Hindlimb muscle (tissue), 1 donor: ENCODE results near the gene PPM1M. TPM values are rescaled to one million over a fixed set of nuclear protein-coding genes. Genes with fewer than 3 reads are reported as not detected.
A peak's percentile ranks its signal among the peaks of the same experiment; 100 is the strongest.

Experiments used
- DNase-seq: peaks from one replicate; pipeline ENCODE4 v3.0.0-alpha.2; 2013
- polyA plus RNA-seq: library from polyadenylated mRNA; unstranded; fragments of 120-200 nt; gene quantifications from one replicate; pipeline ENCODE4 v1.2.1, GENCODE V29; 2013; ENCODE audit not compliant: insufficient read length

The PPM1M gene
- polyA plus RNA-seq, 1 donor, result 15.9 TPM

GRCh38 chr3:52230889-52231499, 14.6 kb upstream of the PPM1M start:
- DNase-seq, result no peak

- no peak for DNase-seq
Measured at GRCh38 chr3:52231502-52232278, 13.9 kb upstream of the PPM1M start.

GRCh38 chr3:52232279-52233107, 13.1 kb upstream of the PPM1M start:
- DNase-seq, result no peak

GRCh38 chr3:52233108-52233591, 12.4 kb upstream of the PPM1M start:
- DNase-seq, result no peak

DNA sequence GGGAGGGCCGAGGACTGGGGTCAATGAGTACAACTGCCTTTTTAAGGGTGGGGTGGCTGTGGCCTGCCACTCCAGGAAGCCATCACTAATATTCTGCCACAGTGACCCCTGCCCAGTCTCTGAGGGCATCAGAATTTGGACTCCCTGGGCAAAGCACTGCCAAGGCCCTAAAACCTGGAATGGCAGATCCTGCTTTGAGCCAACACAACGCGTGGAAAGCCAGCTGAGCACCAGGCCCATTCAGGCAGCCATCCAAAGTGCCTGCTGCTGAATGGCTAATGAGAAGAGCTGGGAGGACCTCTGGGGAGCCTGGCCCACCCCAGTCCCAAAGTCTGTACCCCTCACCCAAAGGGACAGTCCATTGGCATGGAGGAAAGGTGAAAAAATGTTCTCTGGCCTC, 11.6 kb upstream of the PPM1M start:
- no peak for DNase-seq

DNA sequence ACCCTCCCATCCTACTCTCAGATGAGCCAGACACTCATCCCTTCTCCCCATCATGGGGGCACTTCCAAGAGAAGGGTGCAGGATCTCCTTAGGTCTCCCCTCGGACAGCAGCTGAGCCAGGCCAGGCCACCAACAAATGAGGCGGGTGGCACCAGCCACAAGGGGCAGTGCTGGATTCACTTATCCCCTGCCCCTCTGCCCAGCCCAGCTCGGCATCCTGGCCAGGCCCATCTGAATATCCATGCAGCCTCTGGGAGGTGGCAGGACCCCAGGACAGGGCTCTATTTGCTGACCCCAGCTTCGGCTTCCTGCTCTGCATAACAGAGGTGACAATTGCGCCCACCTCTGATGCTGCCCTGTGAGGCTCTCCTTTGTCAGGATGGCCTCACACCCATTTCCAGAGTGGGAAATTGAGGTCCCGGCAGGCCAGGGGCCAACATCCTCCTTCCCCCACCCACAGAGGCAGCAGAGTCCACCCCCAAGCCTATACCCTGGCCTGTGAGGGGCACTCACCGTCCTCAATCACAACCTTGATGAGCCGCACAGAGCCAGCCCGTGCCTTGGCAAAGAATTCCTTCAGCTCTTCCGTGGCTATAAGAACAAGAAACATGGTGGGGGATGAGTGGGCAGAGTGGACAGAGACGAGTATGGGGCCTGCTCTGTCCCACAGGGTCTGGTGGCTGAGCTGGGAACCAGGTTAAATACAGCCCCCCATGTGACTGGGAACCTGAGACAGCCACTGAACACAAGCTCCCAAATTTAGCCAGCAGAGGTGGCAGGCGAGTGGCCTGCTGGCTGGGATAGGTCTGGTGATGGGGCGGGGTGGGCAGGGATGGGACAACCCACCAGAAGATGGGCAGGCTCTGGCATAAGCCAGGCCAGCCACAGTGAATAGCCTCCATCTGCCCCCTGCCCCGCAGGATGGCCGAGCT, 10.8 kb upstream of the PPM1M start:
- DNase-seq, result no peak

GRCh38 chr3:52236424-52236886, 9.1 kb upstream of the PPM1M start:
- DNase-seq, result no peak

GRCh38 chr3:52237006-52237656, 8.4 kb upstream of the PPM1M start:
- no peak for DNase-seq

DNA sequence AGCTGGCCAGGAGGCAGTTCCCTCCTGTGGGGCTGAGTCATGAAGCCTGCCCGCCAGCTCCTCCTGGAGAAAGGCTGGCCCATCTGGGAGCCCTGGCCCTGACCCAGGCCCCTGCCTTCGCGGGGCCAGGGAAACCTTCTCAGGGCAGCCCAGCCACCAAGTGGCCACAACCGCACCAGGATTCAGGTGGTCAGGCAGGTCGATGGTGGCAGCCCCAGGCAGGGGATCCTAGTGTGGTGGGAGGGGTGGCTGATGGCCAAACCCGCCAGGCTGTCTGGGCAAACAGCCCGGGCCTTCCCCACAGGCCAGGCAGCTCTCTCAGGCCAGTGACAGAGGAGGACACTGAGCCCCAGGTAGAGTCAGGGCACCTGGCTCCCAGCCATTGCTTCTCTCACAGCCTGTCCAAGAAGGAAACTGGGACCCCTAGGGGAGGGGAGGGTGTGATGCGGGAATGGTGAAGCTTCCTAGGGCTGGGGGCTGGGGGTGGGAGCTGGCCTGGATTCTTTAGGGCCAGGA, 7.8 kb upstream of the PPM1M start:
- no peak for DNase-seq

DNA sequence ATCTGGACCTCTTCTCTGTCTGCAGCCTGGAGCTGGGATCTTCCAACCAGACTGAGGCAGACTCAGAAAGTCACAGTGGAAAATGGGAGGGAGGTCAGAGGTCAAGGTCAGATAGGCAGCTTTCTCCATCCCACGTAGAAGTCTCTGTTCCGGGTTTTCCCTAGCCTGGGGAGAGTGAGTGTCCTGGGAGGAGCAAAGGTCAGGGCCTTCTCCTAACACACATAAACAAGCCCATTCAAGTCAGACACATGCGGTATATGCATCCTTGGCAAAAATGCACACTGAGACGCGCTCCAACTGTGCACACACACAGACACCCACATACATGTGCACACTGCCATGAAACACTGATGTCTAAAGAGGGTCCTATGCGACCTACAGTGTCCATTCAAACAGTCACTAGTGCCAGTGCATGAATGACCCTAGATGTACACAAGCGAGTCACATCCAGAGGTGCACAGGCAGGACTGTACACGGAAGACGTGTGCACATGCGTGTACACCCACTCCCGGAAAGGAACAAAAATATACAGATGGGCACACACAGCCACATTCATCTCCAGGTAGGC, 7.3 kb upstream of the PPM1M start:
- no peak for DNase-seq

DNA sequence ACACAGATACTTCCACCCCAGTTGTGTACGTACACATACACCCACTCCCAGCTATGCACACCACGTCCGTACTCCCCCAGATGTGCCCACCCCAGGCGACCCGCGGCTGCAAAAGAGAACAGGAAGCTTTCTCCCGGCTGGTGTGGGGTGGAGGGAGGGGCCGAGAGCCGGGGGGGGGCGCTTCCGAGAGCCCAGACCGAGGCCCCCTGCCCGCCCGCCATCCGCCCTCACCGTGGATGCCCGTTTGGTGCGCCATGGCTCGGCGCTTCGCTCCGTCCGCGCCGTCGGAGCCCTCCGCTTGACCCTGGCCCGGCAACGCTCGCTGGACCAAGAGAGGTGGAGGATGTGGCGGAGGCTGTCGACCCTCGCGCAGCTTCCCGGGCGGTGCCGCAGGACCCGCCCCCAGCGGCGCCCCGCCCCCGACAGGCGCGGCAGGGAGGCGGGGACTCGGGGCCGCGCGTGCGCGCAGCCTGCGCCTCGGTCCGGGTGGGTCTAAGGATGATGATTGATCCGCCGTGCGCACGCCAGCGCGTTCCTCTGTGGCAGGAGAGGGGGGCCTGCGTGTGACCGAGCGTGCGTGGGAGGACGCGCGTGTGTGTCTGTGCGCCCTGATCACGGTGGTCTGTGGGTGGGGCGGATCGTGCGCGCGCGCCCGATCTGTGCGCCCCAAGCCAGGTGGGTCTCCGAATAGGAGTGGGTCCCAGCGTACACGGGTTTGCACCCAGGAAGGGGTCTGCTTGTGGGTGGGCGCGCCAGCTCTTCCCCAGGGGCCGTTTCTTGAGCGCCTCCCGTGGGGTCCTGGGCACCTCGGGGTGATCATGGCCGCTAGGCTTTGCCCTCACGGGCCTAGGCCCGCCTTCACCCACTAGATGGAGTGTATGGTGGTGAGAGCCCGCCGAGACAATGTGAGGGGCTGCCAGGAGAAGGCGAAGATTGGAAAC, 6.5 kb upstream of the PPM1M start, which contains the start of gene TWF2:
TSS of gene TWF2 (minus strand) at position 398 of the 941 bp plus-strand sequence. CDS start at position 256, 142 bp downstream.
- DNase-seq, result peak; percentile 90

GRCh38 chr3:52240059-52240885, 5.3 kb upstream of the PPM1M start:
- DNase-seq, result no peak

- DNase-seq, result no peak
Measured at GRCh38 chr3:52240886-52241370, 4.6 kb upstream of the PPM1M start.

GRCh38 chr3:52242039-52242438, 3.5 kb upstream of the PPM1M start:
- no peak for DNase-seq

DNA sequence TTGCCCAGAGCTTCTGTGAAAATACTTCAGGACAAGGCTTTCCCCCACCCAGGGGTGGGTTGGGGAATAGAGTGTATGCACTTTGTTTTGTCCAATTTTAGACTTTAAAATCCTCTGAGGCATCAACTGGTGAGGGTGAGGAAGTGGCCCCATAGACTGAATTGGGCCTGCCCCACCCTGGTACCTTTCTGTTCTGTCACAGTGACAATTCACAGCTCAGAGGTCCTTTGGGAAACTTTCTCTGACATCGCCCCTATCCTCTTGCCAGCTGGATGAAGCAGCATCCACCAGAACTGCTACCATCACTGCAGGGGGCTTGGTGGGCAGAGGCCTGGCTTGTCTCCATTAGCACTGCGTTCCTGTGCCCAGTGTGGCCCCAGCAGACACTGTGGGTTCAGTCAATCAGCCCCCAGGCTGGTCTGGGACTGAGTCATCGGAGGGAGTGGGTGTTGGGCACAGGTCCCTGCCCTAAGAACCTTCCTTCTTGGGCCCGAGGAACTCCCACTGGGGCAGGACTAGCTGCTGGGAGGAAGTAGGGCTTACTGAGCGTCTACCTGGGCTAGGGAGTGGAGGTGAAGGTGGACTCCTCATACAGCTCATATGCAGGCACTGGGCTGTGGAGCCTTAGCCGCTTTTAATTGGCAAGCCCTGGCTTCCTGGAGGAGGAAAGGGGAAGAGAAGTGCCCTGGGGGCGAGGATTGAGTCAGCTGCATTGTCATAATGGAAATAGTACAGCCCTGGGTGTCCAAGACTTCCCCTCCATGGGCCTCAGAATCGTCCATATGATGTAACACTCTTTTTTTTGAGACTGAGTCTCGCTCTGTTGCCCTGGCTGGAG, 1.5 kb upstream of the PPM1M start:
- no peak for DNase-seq

- DNase-seq, result no peak
Measured at GRCh38 chr3:52246264-52246620, 683 bp downstream of the PPM1M start.

- DNase-seq, result no peak
Measured at GRCh38 chr3:52246728-52247408, 1.3 kb downstream of the PPM1M start.
